HG03378 (cell line): ENCODE measurements around the gene TCF7.

ENCODE experiments used
- ATAC-seq: cut with Tn5 transposase; IDR thresholded peaks from one replicate; pipeline ENCODE4 v1.9.1; 2021; ENCODE audit warnings: mild to moderate bottlenecking, moderate library complexity; ENCODE audit not compliant: unreplicated experiment

TCF7 gene

DNA sequence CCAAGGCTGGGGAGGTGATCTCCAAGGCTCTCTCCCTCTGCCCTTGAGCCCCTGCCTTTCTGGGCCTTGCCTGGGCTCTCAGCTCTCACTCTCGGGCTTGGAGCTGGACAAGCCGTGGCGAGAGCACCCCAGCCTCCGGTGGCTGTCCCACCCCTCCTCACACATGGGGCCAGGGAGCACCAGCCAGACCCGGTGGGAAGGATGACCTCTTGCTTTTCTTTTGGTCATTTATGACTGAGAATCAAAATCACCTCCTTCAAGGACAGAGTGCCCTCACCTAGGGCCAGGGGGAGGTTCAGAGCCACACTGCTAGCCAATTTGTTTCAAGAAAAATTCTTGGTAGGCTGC, 14.1 kb downstream of the TCF7 start:
- no peak for ATAC-seq

GRCh38 chr5:134129411-134130238, 15.1 kb downstream of the TCF7 start:
- no peak for ATAC-seq

GRCh38 chr5:134130239-134130945, 15.9 kb downstream of the TCF7 start:
- no peak for ATAC-seq

DNA sequence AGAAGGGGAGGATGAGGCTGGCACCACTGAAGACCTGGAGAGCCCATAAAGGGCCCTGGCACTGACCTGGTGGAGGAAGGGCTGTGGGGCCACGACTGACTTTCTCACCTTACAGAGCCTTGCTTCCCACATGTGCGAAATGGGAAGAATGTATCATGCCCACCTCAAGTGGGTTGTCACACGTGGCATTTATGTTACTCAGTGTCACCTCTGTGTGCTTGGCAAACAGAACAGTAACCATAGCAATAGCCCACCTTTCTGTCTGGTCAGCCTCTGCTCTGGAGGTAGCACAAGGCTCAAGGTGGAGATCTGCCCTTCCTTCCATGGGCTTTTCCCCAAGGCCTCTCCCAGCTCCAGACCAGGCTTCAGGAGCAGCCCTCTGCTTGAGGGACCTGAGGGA, 16.7 kb downstream of the TCF7 start:
- ATAC-seq: no peak

- ATAC-seq: no peak
Measured at GRCh38 chr5:134131578-134132350, 17.3 kb downstream of the TCF7 start.

- peak; percentile 71 for ATAC-seq
Measured at GRCh38 chr5:134132372-134133187, 18.1 kb downstream of the TCF7 start.

DNA sequence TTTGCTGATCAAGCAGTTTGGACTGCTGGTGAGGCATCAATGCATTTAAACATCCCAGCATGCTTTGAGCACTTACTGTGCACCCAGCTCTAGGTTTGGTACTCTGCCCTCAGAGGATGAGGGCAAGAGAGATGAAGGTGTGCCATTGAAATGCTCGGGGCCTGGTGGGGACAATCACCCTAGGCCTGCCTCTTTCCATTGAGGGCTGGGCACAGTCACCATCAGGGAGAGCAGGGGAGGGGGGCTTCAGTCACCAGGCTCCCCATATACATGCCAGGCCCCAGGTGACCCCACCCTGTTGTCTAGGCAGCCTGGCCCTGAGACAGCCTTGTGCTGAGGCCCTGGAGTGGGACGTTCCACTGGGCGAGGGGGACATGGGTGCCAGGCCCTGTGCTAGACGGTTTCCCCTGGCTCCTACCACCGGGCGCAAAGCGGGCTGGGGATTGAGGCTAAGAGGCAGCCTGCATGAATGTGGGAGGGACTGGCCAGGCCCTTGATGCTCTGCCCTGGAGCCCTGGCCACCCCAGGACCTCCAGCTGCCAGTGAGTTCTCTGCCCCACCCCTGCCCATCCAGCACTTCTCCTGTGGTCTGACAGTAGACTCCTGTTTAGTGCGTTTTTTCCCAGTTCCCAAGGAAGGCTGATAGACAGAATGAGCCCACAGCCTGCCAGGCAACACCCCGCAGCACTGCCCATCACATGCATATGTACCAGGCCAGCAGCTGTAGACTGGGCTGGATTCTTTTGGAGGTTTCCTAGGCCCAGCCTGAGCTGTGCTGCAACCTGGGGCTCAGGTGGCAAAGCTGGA, 18.9 kb downstream of the TCF7 start:
- no peak for ATAC-seq

DNA sequence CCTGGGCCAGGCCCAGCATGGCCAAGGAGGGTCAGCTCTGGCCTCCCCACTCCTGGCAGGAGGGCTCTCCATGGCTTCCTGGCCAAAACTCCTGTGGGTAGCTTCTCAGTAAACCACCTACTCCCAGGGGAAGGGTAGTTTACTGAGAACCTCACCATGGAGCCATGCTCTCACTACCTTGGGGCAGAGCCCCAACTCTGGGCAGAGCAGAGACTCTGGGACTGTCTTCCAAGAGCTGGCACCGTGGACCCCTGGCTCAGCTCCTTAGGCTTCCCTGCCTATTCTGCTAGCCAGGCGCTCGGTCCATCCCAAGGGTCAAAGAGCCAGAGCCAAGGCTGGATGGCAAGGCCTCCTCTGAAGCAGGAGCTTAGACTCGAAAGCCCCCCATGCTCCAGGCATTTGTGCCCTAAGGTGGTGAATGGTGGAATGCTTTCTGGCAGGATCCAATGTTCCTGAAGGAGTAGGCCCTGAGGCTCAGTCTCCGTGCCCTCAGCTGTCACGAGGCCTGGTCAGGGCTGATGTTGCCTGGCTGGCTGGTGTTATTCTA, 19.6 kb downstream of the TCF7 start:
- no peak for ATAC-seq

GRCh38 chr5:134135091-134135655, 20.7 kb downstream of the TCF7 start:
- no peak for ATAC-seq

DNA sequence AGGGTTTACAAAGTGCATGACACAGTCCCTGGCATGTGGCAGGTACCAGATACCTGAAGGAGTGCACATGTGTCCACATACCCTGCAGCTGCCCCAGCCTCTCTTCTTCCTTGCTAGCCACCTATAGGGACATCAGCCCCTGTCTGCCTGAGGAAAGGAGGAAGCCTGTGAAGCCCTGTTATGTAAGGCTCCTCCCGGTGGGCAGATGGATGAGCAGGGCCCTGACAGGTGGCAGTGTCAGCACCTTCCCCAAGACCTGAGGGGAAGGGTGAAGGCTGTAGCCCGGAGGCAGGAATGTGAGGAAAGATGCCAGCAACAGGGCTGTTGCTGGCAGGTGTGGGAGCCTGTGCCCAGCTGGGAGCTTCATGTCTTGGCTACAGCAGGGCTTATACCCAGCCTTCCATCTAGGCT, 21.7 kb downstream of the TCF7 start:
- no peak for ATAC-seq

DNA sequence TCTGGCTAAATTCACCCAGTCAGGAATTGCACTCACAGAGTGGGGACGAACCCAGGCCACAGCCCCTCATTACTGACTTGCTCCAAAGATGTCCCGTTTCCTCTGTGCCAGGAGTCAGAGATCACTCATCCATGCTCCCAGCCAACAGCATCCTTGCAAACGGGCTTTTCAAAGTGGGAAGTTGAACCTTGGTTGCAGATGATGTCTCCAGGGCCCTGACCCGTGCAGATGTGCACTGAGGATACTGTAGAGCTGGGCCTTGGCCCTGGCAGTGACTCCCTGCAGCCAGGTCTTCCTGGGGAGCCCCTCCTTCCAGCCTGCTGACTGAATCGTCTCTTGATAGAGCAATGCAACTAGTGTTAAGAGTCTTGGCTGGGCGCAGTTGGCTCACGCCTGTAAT, 22.3 kb downstream of the TCF7 start:
- ATAC-seq: no peak

DNA sequence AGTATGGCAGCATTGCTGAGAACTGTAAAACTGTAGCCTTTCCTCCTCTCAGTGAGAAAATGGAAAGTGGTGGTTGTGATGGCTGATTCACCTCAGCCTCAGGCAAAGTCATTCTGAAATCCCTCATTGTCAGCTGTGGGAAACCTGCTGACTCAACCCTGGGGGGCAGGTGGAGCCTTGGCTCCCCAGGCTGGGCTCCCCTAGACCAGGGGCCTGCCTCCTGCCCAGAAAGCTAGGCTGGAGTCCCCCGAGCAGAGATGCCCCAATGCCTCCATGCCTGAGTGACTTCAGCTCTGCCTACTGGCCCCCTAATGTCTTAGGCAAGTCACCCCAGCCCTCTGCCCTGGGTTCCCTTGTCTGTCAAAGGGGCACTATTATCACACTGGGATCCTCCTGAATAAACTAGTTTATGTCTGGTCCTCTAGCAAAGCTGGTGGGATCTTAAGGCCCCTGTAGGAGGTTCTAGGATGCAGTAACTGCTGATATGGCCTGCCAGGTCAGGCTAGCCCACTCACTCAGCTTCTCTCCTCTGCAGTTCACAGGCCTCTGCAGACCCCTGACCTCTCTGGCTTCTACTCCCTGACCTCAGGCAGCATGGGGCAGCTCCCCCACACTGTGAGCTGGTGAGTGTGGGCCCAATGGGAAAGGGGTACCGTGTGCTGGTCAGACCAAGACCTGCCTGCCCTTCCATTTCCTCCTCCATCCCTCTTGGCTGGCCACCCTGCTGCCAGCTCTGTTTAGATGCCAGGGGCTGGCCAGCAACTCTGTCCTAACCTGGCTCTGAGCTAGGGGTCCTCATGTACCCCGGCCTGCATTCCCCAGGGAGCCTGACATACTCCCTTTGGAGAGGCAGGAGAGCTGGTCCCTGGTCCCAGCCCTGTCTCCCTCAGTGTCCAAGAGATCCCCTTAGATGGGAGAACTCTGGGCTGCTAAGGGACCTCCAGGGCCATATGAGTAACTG, 24.2 kb downstream of the TCF7 start:
- peak; percentile 74 for ATAC-seq

DNA sequence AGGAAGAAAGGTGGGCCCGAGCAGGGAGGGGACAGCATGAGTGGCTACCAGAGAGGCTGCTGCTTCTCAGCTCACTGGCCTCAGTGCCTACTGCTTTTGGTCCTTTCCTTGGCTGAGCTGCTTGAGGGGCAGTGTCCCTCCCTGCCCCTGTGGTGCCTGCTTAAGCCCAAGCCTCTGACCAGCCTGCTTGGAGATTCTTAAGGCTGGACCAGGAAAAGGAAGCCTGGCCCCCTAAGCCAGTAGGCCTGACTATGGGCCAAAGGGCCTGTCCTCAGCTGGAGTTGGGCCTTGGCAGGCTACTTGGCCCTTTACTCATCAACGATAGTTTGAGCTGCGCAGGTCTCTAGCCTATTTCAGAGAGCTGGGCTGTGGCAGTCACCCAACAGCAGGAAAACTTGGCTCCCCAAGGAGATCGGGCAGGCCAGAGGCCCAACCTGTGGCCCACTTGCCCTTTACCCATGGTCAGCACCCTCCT, 24.9 kb downstream of the TCF7 start:
- ATAC-seq: no peak

- ATAC-seq: no peak
Measured at GRCh38 chr5:134139891-134140469, 25.5 kb downstream of the TCF7 start.

- ATAC-seq: no peak
Measured at GRCh38 chr5:134140530-134141201, 26.2 kb downstream of the TCF7 start.

DNA sequence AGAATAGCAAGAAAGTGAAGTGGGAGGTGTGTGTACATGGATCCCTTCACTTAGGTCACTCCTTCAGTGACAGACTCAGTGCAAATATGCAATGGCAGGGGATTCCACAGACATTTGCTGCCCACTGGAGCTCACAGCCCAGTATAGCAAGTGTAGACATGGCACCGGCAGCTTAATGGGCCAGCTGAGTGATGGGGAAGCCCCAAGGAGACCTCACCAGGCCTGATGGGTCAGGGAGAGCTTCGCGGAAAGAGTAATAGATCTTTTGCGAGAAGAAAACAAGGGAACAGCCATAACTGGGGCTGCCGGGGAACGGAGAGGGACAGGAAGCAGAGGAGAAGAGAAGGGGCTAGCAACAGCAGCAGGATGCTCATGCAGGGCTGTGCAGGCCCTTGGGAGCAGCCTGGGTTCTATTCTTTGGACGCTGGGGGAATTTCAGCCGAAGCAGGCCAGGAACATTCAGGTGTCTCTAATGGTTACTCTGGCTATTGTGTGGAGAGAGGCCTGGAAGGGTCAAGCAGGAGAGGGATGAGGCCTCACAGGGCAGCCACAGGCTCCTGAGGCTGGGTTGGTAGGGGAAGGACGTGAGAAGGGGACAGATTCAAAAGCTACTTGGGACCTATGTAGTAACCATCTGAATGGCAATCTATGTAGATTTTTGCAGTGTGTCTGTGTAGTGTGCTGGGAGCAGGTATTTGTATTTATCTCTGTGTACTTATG, 27.0 kb downstream of the TCF7 start:
- no peak for ATAC-seq

GRCh38 chr5:134142052-134142451, 27.6 kb downstream of the TCF7 start:
- ATAC-seq: no peak
